Lower leg skin (tissue), 3 donors: ENCODE results near the gene PCCA.

Experiments
- POLR2A ChIP-seq, 2 donors: fragments of 450-650 bp; IDR thresholded peaks; one replicate each; pipeline ENCODE4 v1.6.1; 2016 to 2017; ENCODE audit warnings: antibody characterized with exemption in 2 of 2, mild to moderate bottlenecking in 1 of 2, moderate library complexity in 1 of 2
- TF ChIP-seq, protein P1 (sequence below), 3 donors: fragments of 450-650 bp; IDR thresholded peaks; one replicate each; pipeline ENCODE4 v1.5.1; 2016; ENCODE audit warnings: antibody characterized with exemption in 3 of 3, mild to moderate bottlenecking in 3 of 3, moderate library complexity in 2 of 3

DNA sequence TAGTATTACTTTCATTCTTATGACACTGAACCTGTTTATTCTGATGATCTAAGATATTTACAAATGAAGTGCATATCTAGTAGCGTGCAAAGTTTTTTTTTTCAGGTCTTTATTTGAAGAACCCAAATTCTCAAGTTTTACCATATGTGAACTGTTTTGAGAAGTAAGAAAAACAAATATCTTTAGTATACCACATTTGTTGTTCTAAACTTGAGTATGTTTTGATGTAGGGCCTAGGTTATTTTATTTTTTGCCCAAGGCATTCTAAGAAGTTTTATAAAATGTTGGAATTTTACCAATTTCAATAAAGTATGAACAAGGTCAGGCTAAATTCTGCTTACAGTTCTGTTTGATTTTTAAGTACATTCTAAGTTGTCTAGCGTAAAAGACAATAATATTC is 213.5 kb downstream of the PCCA start:
- TF ChIP-seq, protein P1, sequence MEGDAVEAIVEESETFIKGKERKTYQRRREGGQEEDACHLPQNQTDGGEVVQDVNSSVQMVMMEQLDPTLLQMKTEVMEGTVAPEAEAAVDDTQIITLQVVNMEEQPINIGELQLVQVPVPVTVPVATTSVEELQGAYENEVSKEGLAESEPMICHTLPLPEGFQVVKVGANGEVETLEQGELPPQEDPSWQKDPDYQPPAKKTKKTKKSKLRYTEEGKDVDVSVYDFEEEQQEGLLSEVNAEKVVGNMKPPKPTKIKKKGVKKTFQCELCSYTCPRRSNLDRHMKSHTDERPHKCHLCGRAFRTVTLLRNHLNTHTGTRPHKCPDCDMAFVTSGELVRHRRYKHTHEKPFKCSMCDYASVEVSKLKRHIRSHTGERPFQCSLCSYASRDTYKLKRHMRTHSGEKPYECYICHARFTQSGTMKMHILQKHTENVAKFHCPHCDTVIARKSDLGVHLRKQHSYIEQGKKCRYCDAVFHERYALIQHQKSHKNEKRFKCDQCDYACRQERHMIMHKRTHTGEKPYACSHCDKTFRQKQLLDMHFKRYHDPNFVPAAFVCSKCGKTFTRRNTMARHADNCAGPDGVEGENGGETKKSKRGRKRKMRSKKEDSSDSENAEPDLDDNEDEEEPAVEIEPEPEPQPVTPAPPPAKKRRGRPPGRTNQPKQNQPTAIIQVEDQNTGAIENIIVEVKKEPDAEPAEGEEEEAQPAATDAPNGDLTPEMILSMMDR (IDR thresholded peaks at IDR 0.05): no peak
- TF ChIP-seq POLR2A (IDR thresholded peaks at IDR 0.05): no peak
